Bronchial epithelial cell (primary cell): ENCODE data around the gene LMTK3. TPM values are rescaled to one million over a fixed set of nuclear protein-coding genes. Genes with fewer than 3 reads are reported as not detected.
A peak's percentile ranks its signal among the peaks of the same experiment; 100 is the strongest.

ENCODE experiments used
- DNase-seq: peaks from one replicate; pipeline ENCODE4 v3.0.0-alpha.2; 2010; ENCODE audit warnings: low read depth
- FAIRE-seq: peaks from 2 replicates; lab custom pipeline; 2011; peaks lifted over from hg19 to GRCh38; lab: Jason Lieb, UNC
- H3K27me3 ChIP-seq: 2 replicates; pipeline ENCODE4 v1.5.1; 2011; ENCODE audit warnings: low read length; ENCODE audit not compliant: control insufficient read depth, insufficient read depth
- H3K36me3 ChIP-seq: 2 replicates; pipeline ENCODE4 v1.5.1; 2011; ENCODE audit warnings: low read length; ENCODE audit not compliant: control insufficient read depth, insufficient read depth
- H3K4me3 ChIP-seq: 2 replicates; pipeline ENCODE4 v1.5.1; 2011; ENCODE audit warnings: mild to moderate bottlenecking, low read depth, low read length, control low read depth
- total RNA-seq: library from RNA; depleted of rRNA; stranded (reverse); fragments of >200 nt; gene quantifications from 2 replicates; pipeline ENCODE4 v1.2.1, GENCODE V29; 2014
- TF ChIP-seq, protein P1 (sequence below): IDR thresholded peaks from 2 replicates; pipeline ENCODE4 v1.5.1; 2011; ENCODE audit warnings: mild to moderate bottlenecking, moderate library complexity, low read length, control low read depth, inconsistent platforms; ENCODE audit not compliant: insufficient read depth, severe bottlenecking

Gene LMTK3
- total RNA-seq, 1 donor from 2014 or later: 1.3 TPM

DNA sequence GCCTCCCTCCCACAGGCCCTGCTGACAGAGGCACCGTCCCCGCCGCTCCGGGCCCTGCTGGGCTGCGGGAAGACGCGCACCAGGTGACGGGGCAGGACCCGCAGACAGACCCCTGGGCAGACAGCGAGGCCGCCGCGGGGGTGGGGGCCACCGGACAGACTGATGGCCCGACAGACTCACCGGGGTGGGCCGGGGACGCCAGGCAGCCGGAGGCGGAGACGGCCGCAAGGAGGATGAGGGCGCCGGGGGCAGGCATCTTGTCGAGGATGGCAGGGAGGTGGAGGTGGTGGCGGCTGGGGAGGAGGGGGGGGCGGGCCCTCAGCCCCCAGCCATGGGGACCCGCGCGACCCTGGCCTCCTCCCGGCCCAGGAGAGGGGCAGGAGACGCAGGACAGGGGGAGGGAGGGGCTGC, 309 bp downstream of the LMTK3 start:
- Histone ChIP-seq H3K4me3 (no peak overlapping the region), H3K27me3 (no peaks in the 10 kb centered on the region), H3K36me3 (no peaks in the 10 kb centered on the region)
- FAIRE-seq (no peak), DNase-seq (no peak)
- TF ChIP-seq, protein P1, sequence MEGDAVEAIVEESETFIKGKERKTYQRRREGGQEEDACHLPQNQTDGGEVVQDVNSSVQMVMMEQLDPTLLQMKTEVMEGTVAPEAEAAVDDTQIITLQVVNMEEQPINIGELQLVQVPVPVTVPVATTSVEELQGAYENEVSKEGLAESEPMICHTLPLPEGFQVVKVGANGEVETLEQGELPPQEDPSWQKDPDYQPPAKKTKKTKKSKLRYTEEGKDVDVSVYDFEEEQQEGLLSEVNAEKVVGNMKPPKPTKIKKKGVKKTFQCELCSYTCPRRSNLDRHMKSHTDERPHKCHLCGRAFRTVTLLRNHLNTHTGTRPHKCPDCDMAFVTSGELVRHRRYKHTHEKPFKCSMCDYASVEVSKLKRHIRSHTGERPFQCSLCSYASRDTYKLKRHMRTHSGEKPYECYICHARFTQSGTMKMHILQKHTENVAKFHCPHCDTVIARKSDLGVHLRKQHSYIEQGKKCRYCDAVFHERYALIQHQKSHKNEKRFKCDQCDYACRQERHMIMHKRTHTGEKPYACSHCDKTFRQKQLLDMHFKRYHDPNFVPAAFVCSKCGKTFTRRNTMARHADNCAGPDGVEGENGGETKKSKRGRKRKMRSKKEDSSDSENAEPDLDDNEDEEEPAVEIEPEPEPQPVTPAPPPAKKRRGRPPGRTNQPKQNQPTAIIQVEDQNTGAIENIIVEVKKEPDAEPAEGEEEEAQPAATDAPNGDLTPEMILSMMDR: no peak

DNA sequence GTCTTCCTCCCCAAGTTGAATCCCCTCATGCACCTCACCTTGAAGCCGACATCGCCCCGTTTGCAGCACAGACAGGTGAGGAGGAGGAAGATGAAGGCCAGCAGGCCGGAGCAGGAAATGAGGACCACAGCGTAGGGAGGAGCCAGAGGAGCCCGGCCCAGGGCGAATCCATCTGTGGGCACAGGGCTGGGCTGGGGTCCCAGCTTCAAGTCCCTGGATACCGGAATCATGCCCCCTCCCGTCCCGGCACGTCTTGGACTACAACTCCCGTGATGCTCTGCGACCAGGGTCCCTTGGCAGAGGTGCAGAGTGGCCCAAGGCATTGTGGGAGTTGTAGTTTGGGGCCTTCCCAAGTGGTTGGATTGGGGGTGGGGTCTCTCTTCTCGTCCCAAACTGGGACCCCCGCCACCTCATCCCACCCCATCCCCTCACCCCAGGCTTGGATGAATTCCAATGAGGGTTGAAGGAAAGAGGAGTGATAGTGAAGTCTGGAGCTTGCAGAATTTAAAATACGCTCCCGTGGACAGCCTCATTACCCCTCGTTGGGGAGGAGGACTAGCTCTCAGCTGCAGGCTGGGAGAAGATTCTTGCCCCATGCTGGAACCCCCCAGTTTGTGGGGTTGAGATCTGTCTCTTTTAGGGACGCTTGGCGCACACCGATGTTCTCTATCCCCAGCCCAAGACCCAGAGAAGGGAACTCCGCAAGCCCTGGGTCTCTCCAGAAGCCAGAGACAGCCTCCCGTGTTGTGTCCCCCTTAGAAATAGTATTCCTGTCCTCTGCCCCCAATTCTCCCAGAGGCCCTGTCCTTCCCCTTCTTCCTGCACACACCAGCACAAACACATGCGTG, 990 bp downstream of the LMTK3 start:
- TF ChIP-seq, protein P1: no peak
- H3K27me3 ChIP-seq: no peaks in the 10 kb centered on the region
- FAIRE-seq (no peak), DNase-seq (peak; percentile 29)
- no peak overlapping the region for H3K4me3 ChIP-seq
- no peaks in the 10 kb centered on the region for H3K36me3 ChIP-seq

DNA sequence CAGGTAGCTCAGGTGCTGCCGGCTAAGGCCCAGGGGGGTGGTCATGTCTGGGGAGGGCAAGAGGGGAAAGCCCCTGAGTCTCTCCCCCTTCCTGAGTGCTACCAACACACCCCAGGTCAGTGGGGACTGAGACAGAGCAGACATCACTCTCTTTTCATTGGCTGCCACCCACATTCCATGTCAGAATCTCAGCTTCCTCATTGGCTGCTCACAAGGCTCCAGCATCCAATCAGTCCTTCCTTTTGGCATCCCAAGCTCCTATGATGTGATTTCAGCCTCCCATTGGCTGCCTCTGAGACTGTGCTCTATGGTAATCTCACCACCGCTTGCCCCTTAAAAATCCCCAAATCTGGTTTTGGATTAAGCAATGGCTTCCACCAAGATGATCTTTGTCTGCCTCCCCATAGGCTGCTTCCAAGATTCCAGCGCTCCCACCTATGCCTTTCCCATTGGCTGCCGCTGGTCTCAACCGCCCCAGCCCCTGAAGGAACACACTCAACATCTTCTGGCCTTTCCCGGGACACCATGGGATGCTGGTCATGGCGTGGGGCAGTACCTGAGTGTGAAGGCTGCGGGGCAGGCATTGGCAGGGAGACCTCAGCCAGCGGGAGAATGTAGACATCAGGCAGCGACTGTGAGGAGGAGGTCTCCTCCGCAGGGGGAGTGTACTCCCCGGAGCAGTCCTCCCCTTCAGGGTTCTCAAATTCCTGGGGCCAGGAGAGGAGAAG, 2.0 kb downstream of the LMTK3 start:
- Histone ChIP-seq H3K27me3 (no peaks in the 10 kb centered on the region), H3K36me3 (no peaks in the 10 kb centered on the region), H3K4me3 (no peak overlapping the region)
- TF ChIP-seq, protein P1: no peak
- no peak for FAIRE-seq
- no peak for DNase-seq

DNA sequence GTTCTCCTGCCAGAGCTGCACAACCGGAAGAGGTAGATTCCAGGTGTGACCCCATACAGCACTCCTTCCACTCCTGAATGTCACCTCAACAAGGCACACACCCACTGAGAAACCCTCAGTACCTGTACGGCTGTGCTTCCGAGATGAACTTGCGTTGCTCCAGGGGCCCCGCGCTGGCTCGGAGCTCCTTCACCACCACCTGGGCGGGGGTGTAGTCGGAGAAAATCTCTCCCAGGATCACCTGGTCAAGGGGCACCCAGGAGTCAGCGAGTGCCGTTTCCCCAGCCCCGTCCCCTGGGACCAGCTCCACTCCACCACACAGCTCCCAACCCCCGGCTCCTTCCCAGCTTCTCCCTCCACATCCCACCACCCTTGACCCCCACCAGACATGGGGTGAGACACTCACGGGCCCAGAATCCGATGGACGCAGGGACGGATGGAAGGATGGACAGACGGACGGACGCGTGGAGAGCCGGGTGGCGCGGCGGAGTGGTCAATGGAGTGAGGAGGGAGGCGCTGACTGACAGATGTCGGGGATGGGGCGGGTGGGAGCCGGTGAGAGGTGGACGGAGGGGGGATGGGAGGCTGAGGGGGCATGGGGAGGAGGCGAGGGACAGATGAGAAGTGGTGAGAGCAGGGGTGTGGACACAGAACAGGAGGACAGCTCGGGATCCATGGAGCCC, 2.8 kb downstream of the LMTK3 start:
- Histone ChIP-seq H3K4me3 (no peak overlapping the region), H3K27me3 (no peaks in the 10 kb centered on the region), H3K36me3 (no peaks in the 10 kb centered on the region)
- TF ChIP-seq, protein P1: no peak
- DNase-seq (no peak), FAIRE-seq (no peak)

DNA sequence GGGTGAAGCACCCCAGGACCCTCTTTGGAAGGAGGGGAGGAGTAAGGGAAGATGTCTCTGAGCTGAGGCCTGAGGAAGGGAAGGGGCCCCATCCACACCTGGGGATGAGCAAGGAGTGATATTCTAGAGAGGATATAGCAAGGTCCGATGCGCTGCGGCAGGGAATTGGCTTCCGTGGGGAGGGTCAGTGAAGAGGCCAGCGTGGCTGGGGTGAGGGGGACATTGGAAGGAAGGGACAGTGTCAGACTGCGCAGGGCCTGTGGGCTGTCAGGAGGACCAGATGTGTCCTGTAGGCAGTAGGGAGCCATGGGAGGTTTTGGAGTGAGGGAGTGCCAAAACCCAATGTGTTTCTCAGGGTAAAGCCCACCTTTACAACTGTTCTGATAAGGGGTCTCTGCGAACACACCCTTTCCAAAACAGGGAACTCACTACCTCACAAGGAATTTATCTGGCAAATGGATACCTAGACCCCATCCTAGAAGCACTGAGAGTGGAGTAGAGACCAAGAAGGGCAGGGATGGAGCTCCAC, 3.7 kb downstream of the LMTK3 start:
- FAIRE-seq (no peak), DNase-seq (no peak)
- Histone ChIP-seq H3K27me3 (no peaks in the 10 kb centered on the region), H3K4me3 (no peak overlapping the region), H3K36me3 (no peaks in the 10 kb centered on the region)
- TF ChIP-seq, protein P1: no peak
